NB4 (cell line): ENCODE measurements around the gene C6orf89.
A peak's percentile ranks its signal among the peaks of the same experiment; 100 is the strongest.

Experiments
- MYC ChIP-seq: IDR thresholded peaks from 2 replicates; pipeline ENCODE4 v1.6.1; 2011; ENCODE audit warnings: low read depth, low read length
- POLR2A ChIP-seq: IDR thresholded peaks from 2 replicates; pipeline ENCODE4 v1.6.1; 2011; ENCODE audit warnings: mild to moderate bottlenecking; ENCODE audit not compliant: insufficient read length; ENCODE audit errors: extremely low read depth
- TF ChIP-seq, protein P1 (sequence below): IDR thresholded peaks from one replicate; pipeline ENCODE4 v1.5.1; 2012; ENCODE audit warnings: low read depth, low read length
- TF ChIP-seq, protein P2 (sequence below): IDR thresholded peaks from 2 replicates; pipeline ENCODE4 v1.6.1; 2011; ENCODE audit warnings: low read depth, low read length

DNA sequence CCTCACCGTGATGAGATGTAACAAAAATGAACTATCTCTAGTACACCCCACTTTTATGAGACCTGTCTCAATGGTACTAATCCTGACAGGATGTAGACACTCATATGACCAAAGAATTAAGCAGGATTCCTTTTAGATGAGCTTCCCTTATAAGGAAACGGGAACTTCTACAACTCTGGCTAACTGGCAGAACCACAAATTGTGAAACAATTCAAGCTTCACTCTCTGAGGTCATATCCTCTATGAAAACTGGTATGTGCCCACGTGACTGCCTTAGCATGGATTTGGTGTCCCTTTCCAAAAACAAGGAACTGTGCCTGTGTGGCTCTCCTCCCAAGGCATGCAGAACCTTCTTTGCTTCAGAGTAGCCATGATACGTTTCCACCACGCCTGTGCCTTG, 32.4 kb upstream of the C6orf89 start:
- TF ChIP-seq, protein P1, sequence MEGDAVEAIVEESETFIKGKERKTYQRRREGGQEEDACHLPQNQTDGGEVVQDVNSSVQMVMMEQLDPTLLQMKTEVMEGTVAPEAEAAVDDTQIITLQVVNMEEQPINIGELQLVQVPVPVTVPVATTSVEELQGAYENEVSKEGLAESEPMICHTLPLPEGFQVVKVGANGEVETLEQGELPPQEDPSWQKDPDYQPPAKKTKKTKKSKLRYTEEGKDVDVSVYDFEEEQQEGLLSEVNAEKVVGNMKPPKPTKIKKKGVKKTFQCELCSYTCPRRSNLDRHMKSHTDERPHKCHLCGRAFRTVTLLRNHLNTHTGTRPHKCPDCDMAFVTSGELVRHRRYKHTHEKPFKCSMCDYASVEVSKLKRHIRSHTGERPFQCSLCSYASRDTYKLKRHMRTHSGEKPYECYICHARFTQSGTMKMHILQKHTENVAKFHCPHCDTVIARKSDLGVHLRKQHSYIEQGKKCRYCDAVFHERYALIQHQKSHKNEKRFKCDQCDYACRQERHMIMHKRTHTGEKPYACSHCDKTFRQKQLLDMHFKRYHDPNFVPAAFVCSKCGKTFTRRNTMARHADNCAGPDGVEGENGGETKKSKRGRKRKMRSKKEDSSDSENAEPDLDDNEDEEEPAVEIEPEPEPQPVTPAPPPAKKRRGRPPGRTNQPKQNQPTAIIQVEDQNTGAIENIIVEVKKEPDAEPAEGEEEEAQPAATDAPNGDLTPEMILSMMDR = no peak
- TF ChIP-seq POLR2A (no peak), MYC (peak; percentile 55)
- TF ChIP-seq, protein P2, sequence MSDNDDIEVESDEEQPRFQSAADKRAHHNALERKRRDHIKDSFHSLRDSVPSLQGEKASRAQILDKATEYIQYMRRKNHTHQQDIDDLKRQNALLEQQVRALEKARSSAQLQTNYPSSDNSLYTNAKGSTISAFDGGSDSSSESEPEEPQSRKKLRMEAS = peak; percentile 96
